ENCODE data around the gene PDCD1. TPM values are rescaled to one million over a fixed set of nuclear protein-coding genes. Genes with fewer than 3 reads are reported as not detected.

The PDCD1 gene
- total RNA-seq, 2 donors from 2014 or later, result 0.21 to 0.35 TPM

DNA sequence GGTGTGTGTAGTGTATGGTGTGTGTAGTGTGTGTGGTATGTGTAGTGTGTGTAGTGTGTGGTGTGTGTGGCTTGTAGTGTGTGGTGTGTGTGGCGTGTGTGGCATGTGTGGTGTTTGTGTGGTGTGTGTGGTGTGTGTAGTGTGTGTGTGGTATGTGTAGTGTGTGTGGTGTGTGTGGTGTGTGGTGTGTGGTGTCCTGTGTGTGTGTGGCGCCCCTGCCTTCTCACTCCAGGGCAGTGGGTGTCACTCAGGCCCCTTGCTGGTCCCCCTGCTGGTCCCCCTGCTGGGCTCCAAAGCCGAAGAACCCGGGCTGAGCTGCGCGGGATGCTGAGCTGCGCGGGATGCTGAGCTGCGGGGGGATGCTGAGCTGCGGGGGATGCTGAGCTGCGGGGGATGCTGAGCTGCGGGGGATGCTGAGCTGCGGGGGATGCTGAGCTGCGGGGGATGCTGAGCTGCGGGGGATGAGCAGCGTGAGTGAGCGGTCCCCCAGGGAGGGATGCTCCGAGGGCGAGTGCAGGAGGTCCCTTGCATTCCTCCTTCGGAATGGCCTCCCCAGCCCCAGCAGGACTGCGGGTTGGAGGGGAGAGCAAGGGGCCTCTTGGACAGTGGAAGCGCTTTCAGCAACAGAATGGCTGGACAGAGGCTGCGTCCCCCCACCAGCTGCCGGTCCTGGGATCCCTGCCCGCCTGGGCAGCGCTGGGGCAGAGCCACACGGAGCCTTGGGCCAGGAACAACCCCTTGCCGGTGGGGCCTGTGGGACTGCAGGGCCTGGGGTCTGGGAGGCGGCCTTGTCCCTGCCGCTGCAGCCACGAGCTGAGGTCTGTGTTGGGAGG is 7.5 kb upstream of the PDCD1 start:
- H3K9me3 ChIP-seq, result no peaks in the 10 kb centered on the region
- DNase-seq, result no peak
- peaks cover 17% of the 10 kb centered on the region for H3K27me3 ChIP-seq
- no peaks in the 10 kb centered on the region for H3K4me1 ChIP-seq
- H3K36me3 ChIP-seq, result no peaks in the 10 kb centered on the region
- TF ChIP-seq, protein P1, sequence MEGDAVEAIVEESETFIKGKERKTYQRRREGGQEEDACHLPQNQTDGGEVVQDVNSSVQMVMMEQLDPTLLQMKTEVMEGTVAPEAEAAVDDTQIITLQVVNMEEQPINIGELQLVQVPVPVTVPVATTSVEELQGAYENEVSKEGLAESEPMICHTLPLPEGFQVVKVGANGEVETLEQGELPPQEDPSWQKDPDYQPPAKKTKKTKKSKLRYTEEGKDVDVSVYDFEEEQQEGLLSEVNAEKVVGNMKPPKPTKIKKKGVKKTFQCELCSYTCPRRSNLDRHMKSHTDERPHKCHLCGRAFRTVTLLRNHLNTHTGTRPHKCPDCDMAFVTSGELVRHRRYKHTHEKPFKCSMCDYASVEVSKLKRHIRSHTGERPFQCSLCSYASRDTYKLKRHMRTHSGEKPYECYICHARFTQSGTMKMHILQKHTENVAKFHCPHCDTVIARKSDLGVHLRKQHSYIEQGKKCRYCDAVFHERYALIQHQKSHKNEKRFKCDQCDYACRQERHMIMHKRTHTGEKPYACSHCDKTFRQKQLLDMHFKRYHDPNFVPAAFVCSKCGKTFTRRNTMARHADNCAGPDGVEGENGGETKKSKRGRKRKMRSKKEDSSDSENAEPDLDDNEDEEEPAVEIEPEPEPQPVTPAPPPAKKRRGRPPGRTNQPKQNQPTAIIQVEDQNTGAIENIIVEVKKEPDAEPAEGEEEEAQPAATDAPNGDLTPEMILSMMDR (IDR thresholded peaks at IDR 0.05), result no peak
- H3K9ac ChIP-seq (ENCODE audit: low read depth in 2 of 2, low read length in 2 of 2), result no peak overlapping the region
- no peak overlapping the region for H3K4me3 ChIP-seq
- no peak overlapping the region for H3K27ac ChIP-seq
- intact Hi-C loops (cut with DNase I), result no loop called here

DNA sequence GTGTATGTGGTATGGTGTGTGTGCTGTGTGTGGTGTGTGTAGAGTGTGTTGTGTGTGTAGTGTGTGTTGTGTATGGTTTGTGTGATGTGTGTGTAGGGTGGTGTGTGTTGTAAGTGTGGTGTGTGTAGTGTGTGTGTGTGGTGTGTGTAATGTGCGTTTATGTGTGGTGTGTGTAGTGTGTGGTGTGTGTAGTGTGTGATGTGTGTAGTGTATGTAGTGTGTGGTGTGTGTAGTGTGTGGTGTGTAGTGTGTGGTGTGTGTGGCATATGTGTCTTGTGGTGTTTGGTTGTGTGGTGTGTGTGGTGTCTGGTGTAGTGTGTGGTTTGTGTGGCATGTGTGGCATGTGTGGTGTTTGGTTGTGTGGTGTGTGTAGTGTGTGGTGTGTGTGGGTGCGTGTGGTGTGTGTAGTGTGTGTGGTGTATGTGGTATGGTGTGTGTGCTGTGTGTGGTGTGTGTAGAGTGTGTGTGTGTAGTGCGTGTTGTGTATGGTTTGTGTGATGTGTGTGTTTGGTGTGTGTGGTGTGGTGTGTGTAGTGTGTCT is 6.8 kb upstream of the PDCD1 start:
- no peak for DNase-seq
- intact Hi-C loops (cut with DNase I), result no loop called here
- H3K9me3 ChIP-seq, result no peaks in the 10 kb centered on the region
- no peaks in the 10 kb centered on the region for H3K4me1 ChIP-seq
- no peak overlapping the region for H3K4me3 ChIP-seq
- H3K36me3 ChIP-seq, result no peaks in the 10 kb centered on the region
- H3K27me3 ChIP-seq, result peaks cover 17% of the 10 kb centered on the region
- TF ChIP-seq, protein P1 (IDR thresholded peaks at IDR 0.05), result no peak
- no peak overlapping the region for H3K9ac ChIP-seq (ENCODE audit: low read depth in 2 of 2, low read length in 2 of 2)
- H3K27ac ChIP-seq, result no peak overlapping the region

DNA sequence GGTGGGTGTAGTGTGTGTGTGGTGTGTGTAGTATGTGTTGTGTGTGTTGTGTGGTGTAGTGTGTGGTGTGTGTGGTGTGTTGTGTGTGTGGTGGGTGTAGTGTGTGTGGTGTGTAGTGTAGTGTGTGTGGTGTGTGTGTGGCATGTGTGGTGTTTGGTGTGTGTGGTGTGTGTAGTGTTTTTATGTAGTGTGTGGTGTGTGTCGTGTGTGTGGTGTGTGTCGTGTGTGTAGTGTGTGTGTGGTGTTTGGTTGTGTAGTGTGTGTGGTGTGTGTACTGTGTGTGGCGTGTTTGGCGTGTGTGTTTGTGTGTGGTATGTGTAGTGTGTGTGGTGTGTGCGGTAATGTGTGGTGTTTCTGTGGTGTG is 6.1 kb upstream of the PDCD1 start:
- Histone ChIP-seq H3K4me3 (no peak overlapping the region), H3K9me3 (no peaks in the 10 kb centered on the region), H3K9ac (ENCODE audit: low read depth in 2 of 2, low read length in 2 of 2) (no peak overlapping the region), H3K36me3 (no peaks in the 10 kb centered on the region), H3K4me1 (peaks cover 3% of the 10 kb centered on the region), H3K27ac (no peak overlapping the region), H3K27me3 (peaks cover 17% of the 10 kb centered on the region)
- intact Hi-C loops (cut with DNase I), result no loop called here
- no peak for DNase-seq
- TF ChIP-seq, protein P1 (IDR thresholded peaks at IDR 0.05), result no peak

DNA sequence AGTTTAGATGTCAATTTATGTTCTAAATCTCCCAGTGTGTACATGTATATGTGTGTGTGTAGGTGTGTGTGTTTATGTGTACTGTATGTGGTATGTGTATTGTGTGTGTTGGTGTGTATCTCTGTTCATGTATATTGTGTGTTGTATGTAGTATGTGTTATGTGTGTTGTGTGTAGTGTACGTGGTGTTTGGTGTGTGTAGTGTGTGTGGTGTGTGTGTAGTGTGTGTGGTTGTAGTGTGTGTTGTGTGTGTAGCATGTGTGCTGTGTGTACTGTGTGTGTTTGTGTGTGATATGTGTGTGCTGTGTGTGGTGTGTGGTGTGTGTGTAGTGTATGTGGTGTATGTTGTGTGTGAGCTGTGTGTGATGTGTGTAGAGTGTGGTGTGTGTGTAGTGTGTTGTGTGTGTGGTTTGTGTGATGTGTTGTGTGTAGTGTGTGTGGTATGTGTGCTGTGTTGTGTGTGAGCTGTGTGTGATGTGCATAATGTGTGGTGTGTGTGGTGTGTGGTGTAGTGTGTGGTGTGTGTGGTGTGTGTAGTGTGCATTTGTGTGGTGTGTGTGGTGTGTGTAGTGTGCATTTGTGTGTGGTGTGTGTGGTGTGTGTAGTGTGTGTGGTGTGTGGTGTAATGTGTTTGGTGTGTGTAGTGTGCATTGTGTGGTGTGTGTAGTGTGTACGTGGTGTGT is 5.6 kb upstream of the PDCD1 start:
- DNase-seq, result no peak
- H3K27me3 ChIP-seq, result peaks cover 17% of the 10 kb centered on the region
- peaks cover 3% of the 10 kb centered on the region for H3K4me1 ChIP-seq
- no peaks in the 10 kb centered on the region for H3K36me3 ChIP-seq
- no peak overlapping the region for H3K27ac ChIP-seq
- H3K4me3 ChIP-seq, result no peak overlapping the region
- TF ChIP-seq, protein P1 (IDR thresholded peaks at IDR 0.05), result no peak
- H3K9ac ChIP-seq (ENCODE audit: low read depth in 2 of 2, low read length in 2 of 2), result no peak overlapping the region
- no peaks in the 10 kb centered on the region for H3K9me3 ChIP-seq
- intact Hi-C loops (cut with DNase I), result no loop called here

DNA sequence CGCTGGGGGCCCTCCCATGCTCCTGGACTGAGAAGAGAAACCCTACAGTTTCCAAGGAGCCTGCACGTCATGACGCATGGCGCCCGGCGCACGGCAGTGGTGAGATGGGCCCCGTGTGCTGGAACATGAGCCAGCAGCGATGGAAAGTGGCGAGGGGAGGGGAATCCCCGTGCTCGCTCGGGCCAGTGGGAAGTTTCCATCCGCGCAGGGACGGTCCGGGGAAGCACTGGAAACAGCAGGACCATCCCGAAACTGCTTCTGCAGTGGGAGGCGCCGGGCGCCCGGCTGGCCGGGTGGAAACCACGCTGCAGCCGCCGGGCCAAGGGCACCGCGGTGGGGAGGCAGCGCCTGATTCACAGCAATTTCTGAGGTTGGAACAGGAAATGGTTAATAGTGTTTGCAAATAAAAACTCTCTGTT is 4.9 kb upstream of the PDCD1 start:
- no peaks in the 10 kb centered on the region for H3K36me3 ChIP-seq
- intact Hi-C loops (cut with DNase I), result no loop called here
- no peak overlapping the region for H3K4me3 ChIP-seq
- no peak for DNase-seq
- no peaks in the 10 kb centered on the region for H3K9me3 ChIP-seq
- peaks cover 3% of the 10 kb centered on the region for H3K4me1 ChIP-seq
- no peak overlapping the region for H3K27ac ChIP-seq
- no peak overlapping the region for H3K9ac ChIP-seq (ENCODE audit: low read depth in 2 of 2, low read length in 2 of 2)
- TF ChIP-seq, protein P1 (IDR thresholded peaks at IDR 0.05), result no peak
- H3K27me3 ChIP-seq, result peaks cover 17% of the 10 kb centered on the region
